Activated CD8-positive, alpha-beta memory T cell treated with anti-CD3 and anti-CD28 coated beads, Interleukin-2, amount 50 U/mL, for 1 hour (primary cell): ENCODE results near the gene FKBP9.
"Not testable (repeated sequence)": the region's sequence is repeated elsewhere in the genome, so short reads cannot be mapped to it uniquely, and the experiment has no call there.

Experiments
- DNase-seq: peaks from one replicate; pipeline ENCODE4 v3.0.0-alpha.2; 2020; ENCODE audit errors: extremely low read depth

FKBP9 gene

GRCh38 chr7:32957326-32958045 lies at the start of gene FKBP9:
FKBP9 (plus strand) TSS chr7:32957440; CDS start chr7:32957574, 134 bp downstream.
- no peak for DNase-seq

DNA sequence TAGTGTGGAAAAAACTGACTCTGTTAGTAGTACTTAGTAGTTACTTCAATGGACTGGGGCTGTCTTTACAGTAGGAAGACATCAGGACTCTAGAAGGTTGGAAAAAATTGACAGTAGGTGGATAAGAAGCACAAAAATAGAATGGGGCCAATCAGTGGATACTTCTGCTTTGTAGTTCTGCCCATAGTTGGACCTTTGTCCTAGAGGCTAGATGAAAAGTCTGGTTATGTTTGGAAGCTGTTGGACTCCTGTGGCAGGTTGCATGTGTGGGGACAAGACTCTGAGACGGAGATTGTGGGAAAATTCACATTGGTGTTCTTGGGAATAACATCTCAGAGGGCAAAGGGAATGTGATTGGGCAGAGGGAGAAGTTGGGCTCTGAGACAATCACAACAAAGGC lies 47.0 kb upstream of the FKBP9 start:
- DNase-seq: no peak

DNA sequence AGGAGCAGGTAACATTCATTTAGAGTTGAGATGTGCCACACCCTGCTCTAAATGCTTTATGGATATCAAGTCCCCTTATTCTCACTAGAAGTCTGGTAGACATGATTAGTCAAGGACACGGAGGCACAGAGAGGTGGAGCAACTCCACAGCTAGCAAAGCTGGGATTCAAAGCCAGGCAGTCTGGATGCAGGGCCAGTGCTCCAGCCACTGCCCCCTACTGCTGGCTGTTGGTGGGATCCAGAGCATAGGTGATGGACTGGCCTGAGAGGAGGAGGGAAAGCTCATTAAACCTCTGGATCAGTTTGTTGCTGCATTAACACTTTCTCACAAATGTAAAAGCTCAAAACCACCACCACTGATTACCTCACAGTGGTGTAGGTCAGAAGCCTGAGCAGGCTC lies 43.1 kb upstream of the FKBP9 start:
- no peak for DNase-seq

DNA sequence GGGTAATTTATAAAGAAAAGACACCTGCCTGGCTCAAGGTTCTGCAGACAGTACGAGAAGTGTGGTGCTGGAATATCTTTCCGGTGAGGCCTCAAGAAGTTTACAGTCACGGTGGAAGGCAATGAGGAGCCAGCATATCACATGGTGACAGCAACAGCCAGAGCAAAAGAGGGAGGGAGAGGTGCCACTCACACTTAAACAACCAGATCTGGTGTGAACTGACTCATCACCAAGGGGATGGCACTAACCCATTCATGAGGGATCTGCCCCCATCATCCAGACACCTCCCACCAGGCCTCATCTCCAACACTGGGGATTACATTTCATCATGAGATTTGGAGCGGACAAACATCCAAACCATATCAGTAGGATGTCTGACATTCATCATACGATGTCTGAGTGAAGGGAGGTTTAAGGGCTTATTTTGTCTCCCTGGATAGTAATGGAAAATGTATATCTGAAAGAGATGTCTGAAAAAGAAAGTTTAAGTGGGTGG lies 42.2 kb upstream of the FKBP9 start:
- DNase-seq: no peak

DNA sequence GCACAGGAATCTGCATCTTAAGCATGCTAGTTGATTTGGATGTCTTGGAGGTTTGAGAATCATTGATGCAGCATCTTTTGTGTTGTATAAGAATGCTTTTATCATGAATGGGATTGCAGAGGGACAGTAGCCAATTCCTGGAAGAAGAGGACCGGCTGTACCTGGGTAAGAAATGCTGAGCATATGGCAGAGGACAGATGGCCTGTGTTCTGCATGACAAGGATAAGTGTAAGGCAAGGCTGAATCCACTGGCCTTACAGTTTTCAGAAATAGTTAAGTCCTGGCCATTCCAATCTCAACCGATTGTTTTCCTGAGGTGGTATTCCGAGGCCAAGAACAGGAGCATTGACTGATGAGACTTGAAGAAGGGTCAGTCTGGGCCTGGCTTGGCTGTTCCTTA lies 41.2 kb upstream of the FKBP9 start:
- DNase-seq: no peak

- DNase-seq: not testable (repeated sequence)
Observed at GRCh38 chr7:32916994-32917393, 40.2 kb upstream of the FKBP9 start.

GRCh38 chr7:32921896-32922295 lies 35.3 kb upstream of the FKBP9 start:
- DNase-seq: no peak

GRCh38 chr7:32928785-32929298 lies 28.4 kb upstream of the FKBP9 start:
- DNase-seq: no peak

GRCh38 chr7:32929430-32930143 lies 27.7 kb upstream of the FKBP9 start:
- DNase-seq: no peak

GRCh38 chr7:32930378-32930777 lies 26.9 kb upstream of the FKBP9 start:
- no peak for DNase-seq

GRCh38 chr7:32935558-32935957 lies 21.7 kb upstream of the FKBP9 start:
- DNase-seq: no peak

DNA sequence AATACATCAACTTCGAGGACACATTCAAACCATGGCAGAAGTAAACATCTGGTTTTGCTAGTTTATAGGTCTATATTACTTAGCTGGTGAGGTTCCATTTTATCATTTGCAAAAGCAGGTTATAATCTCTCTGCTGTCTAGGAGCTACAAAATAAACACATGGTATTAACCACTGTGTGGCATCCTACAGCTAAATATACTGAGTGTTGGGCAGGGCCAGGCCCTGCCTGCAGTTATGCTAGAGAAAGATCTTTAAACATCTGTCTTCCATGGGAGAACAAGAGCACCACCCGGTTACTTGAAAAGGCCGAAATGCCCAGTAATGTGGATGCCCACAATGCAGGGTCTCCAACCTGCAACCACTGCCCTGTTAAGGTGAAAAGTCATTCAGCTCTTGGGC lies 20.6 kb upstream of the FKBP9 start:
- DNase-seq: no peak

GRCh38 chr7:32937344-32938174 lies 19.7 kb upstream of the FKBP9 start:
- DNase-seq: no peak

- no peak for DNase-seq
Observed at GRCh38 chr7:32941181-32941580, 16.1 kb upstream of the FKBP9 start.

DNA sequence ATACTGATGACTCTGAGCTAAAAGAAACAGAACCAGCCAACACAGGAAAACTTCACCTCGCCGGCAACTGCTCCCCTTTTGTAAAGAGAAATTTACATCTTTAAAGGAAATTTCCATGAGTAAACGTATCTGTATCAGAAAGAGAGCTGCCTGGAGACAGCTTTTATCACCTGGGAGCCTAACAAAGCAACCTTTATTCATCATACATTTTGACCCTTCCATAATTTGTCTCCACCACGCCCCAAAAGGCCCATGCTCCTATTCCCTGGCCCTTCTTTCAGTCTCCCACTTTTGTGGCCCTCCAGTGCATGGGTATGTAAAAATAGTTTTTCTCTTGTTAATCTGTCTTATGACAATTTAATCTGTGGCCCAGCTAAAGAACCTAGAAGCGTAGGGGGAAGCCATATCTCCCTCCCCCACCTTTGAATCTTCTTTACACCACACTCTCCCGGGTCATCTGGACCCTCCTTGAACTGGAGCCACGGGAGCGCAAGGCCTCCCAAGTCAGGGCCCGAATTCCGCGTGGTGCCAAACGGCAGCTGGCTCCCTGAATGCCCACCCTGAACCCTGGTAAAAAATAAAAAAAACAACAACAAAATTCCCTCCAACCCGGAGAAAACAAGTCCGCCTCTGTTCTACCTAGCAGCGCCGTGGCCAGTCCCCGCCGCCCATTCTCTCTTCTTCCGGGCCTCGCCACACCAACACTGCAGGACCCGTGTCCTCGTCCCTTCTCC lies 15.4 kb upstream of the FKBP9 start:
- no peak for DNase-seq

- no peak for DNase-seq
Observed at GRCh38 chr7:32942415-32943251, 14.6 kb upstream of the FKBP9 start.

GRCh38 chr7:32943252-32944030 lies 13.8 kb upstream of the FKBP9 start:
- DNase-seq: no peak

- DNase-seq: no peak
Observed at GRCh38 chr7:32947420-32947983, 9.7 kb upstream of the FKBP9 start.

- no peak for DNase-seq
Observed at GRCh38 chr7:32948202-32948601, 9.0 kb upstream of the FKBP9 start.
